Activated CD4-positive, alpha-beta T cell treated with anti-CD3 and anti-CD28 coated beads, Interleukin-2, amount 50 U/mL, for 4 hours (primary cell): ENCODE results near the gene CBLN3.
"Not testable (repeated sequence)": the region's sequence is repeated elsewhere in the genome, so short reads cannot be mapped to it uniquely, and the experiment has no call there.

ENCODE experiments used
- DNase-seq, 2 experiments: peaks; one replicate each; pipeline ENCODE4 v3.0.0-alpha.2; 2020

Gene CBLN3

DNA sequence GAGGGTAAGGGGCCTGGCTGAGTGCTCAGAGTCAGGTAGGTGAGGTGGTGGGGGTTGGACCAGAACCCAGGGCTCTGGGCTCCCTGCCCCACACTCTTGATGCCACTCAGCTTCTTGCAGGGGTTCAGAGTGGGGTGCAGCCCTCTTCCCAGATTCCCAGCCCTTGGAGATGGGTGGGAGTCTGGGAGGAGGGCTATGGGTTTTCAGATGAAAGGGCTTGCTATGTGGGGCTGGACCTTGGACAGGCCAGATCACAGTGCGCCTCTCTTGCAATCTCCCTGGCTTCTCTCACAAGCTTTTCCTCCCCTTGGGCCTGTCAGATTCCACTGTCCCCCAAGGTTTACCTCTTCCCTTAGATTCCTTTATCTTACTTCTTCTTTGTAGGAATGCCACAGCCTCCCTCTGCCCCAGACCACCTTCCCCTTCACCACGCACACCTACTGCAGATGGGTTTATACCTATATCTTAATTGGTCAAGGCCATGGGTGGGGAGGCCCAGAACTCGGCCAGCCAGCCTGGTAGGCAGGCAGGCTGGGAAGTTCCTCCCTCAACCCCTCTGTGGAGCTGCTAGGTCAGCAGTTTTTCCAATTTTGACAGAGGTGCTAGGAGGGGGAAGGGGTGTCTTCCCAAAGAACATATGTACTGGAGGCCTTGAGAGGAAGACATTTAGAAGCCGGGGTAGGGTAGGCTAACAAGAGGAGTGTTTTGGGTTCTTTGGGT, 29.3 kb downstream of the CBLN3 start:
- DNase-seq: no peak

- DNase-seq: no peak
These were observed 30.0 kb downstream of the CBLN3 start for GRCh38 chr14:24399447-24399822.

GRCh38 chr14:24398653-24399446, 30.6 kb downstream of the CBLN3 start, which contains the start of gene NYNRIN:
NYNRIN (plus strand) TSS chr14:24399003; CDS start chr14:24399247, 244 bp downstream.
- DNase-seq: peak in 1 of 2 experiments; percentile 18

- no peak for DNase-seq
These were observed 31.2 kb downstream of the CBLN3 start for GRCh38 chr14:24398293-24398652.

DNA sequence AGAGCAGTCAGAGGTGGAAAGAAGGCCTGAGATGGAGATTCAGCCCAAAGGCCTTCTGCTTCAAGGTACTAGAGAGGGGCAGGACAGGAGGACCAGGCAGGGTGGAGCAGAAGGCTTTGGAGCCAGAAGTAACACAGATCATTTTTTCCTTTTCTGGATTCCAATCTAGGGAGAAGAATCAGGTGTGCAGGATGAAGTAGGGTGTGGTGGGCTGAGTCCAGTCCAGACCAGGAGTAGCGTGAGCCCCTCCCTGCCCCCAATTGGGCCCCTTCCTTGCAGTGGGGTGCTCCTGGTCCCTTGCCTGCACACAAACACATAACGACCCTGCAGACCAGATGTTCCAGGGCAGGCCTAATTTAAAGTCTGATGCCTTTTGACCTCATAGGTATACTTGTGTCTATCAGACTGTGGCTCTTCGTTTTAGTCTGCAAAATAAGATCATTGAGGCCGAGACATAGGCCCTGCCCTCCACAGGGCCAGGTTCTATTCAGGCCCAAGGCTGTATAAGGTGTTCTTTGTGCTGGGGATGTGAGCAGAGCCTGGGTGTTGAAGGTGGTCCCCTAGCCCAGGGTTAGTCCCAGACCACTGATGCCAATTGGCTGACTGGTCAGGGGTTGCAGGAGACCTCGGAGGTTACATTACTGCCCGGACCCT, 31.7 kb downstream of the CBLN3 start:
- DNase-seq: no peak

DNA sequence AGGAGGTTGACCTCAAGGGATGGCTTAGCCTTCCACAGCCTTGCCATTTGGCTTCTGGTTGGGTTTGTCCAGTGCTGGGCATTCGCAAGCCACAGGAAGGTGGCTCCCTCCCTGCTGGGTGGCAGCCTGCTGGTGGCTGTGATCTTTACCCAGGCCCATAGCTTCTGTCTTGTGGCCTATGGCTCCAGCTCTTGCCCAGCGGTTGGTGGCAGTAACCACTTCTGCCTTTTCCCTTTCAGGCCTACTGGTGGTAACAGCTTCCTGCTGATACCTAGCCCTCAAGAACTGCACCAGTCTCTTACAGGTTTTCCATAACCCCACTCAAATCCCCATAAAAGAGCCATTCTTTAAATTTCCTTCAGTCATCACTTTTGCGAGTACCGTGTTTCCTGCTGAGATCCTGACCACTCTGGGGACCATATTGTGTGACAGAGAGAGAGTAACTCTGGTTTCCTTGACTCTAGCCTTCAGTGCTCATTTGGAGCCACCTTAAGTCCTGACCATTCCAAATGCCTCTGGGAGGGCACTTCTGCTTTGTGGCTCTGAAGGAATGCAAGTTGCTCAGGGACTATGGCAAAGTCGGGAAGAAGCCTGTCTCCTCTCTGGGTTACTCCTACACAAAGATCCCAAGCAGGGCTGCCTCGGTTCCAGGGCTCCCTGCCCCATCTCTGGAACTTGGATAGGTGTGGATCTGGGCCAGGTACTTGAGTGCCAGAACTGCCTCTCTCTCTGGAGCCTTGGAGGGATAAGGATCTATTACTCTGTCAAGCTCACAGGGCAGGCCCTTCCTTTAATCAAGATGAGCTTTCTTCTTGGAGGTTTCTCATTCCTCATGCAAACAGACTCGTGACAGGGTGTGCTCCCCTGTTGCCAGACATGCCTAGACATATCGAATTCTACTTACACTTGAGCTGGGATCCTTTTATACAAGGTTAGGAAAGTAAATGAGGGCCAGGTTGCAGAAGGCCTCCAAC, 33.6 kb downstream of the CBLN3 start:
- DNase-seq: no peak

DNA sequence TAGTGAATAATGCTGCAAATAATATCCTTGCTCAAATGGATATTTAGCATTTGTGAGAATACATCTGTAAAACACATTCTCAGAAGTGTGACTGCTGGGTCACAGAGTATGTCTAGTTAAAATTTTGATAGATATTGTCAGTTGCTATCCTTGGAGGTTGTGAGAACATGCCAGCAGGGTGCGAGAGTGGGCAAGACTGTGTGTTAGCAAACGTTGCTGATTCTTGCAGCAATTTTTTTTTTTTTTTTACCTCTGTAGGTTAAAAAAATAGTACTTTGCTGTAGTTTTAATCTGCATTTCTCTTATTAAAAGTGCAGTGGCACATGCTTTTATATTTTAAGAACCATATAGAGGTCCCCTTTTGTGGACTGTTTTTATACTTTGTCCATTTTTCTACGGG, 35.2 kb downstream of the CBLN3 start:
- no peak for DNase-seq

DNA sequence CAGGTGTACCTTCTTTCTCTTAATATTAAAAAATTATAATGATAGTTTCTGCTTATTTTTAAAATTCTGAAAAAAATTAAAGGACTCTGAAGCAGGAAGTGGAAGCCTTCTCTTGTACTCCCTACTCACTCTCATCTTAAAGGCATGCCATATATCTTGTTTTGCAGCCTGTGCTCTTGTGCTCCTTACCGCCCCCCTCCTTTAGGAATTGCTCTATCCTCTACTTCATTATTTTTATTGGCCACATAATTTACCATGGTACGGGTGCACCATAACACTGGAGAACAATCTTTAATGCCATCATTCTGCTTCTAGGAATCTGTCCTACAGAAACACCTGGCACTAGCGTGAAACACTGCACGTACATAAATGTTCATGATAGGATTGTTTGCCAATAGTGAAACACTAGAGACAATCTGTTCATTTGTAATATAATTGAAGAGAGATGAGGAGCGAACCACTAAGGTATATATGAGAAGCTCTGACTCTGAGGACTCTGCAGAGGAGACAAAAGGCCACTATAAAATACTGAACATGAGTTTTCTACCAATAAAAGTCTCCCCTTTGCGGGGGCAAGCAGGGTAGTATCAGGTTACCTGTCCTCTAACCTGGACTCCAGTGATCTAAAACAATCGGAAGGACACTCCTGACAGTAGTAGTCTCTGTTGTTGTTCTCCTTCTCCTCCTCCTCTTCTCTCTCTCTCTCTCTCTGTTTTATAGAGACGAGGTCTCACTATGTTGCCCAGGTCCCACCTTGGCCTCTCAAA, 37.0 kb downstream of the CBLN3 start:
- no peak for DNase-seq

DNA sequence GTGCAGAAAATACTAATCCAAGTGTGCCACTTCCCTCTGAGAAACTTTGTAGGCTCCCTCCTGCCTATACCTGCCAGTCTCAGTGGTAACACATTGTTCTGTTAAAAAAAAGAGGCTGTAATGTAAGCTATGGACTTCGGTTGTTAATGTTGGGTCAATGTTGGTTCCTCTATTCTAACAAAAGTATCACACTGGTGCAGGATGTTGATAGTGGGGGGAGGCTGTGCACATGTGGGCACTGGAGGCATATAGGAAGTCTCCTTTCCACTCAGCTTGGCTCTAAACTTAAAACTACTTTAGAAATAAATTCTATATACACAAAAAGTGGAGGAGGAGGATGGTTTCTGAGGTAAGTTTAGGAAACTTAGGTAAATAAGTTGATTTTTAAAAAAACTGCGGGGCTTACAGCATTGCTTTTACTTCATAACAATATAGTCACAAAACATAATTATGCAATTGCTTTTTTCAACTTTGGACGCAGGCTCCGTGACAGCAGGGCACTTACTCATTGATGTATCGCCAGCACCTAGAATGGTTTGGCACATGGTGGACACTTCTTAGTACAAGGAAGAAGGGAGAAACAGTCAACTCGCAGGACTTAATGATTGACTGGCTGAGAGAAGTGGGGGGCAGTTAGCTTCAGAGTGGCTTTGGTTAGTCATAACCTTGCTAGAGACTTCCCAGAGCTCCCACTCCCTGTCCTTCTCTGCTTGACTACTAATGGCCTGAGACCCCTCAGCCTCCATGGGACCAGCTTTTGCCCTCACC, 38.6 kb downstream of the CBLN3 start:
- DNase-seq: no peak

GRCh38 chr14:24389226-24389848, 40.1 kb downstream of the CBLN3 start:
- DNase-seq: no peak

DNA sequence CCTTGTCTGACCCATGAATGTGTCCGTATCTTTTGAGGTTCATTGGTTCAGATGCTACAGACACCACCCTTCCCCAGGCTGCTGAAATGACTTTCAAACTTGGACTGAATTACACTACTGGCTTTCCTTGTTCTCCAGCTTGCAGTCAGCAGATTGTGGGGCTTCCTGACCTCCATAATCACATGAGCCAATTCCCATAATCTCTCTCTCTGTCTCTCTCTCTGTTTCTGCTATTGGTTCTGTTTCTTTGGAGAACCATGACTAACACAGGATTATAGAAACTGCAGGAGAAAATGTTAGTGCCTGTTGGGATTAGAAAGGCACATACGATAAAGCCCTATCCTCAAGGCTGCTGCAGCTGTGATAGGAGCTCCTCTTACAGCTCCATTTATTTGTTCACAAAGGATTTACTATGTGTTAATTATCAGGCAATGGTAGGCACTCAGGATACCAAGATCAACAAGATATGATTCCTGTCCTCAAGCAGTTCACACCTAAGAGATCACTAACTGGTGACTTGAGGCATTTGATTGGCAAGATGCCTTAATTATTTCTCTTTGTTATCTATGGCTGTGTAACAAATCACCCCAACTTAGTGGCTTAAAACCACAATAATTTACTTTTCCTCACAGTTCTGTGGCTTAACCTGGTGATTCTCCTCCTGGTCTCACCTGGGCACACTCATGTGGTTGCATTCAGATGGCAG, 40.8 kb downstream of the CBLN3 start:
- no peak for DNase-seq

DNA sequence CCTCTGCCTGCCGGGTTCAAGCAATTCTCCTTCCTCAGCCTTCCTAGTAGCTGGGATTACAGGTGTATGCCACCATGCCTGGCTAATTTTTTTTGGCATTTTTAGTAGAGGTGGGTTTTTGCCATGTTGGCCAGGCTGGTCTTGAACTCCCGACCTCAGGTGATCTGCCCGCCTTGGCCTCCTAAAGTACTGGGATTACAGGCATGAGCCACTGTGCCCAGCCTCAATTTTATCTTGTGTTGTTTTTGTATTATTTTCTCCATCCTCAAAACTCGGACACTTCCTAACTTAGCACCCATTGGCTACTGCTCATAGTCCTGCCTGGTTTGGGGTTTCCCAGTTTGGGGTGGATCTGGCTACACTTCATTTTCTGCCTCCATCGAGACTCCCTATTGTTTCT, 41.9 kb downstream of the CBLN3 start:
- DNase-seq: not testable (repeated sequence)

DNA sequence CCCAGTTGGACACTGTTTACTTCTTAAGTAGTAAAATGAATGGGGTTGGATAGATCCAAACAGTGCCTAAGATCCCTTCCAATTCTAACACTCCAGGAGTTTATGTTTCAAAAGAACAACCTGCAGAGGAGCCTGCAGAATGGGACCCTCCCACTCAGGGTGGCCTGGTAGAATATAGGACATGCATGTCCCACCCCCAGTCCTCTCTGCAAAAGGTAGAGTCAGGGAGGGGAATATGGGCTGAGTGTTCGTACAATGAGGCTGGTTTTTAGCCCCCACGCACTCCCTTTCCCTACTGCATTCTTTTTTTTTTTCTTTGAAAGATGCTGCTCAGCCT, 42.5 kb downstream of the CBLN3 start:
- DNase-seq: no peak

DNA sequence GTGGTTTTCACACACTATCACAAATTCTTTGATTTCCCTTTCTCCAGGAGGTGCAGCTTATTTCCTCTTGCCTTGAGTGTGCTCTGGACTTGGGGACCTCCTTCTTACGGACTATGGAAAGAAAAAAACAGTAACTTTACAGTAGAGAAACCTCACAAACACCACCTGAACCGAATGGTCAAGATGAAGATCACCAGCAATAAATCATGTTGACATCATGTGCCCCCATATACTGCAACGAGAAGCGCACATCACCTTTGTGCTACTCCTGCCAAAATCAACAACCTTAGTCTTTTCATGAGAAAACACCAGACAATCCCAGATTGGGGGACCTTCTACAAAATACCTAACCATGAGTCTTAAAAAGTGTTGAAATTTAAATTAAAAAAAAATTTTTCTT, 43.9 kb downstream of the CBLN3 start:
- no peak for DNase-seq

DNA sequence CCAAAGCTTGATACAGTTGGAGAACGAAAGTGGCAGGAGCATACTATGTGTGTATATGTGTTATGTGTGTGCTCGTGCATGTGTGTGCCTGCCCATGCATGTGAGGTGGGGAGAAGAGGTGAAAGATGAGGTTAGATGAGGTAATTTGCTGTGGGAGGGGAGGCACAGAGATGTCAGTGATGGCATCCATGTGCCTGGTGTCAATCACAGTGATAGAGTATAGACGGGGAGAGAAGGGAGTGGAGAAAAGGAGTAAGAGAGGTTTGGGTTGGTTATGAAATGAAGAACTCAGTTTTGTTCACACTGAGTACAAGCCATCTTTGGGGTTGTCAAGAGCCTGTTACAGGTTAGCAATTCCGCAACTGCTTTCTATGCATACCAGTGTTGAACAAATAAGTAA, 45.3 kb downstream of the CBLN3 start:
- DNase-seq: no peak

GRCh38 chr14:24382064-24382371, 47.5 kb downstream of the CBLN3 start:
- no peak for DNase-seq

GRCh38 chr14:24381363-24382063, 48.0 kb downstream of the CBLN3 start:
- no peak for DNase-seq

GRCh38 chr14:24379907-24380730, 49.3 kb downstream of the CBLN3 start:
- DNase-seq: no peak
